Measurements from ENCODE around the gene HRH1. TPM values are rescaled to one million over a fixed set of nuclear protein-coding genes. Genes with fewer than 3 reads are reported as not detected.

Gene HRH1
- total and polyA plus RNA-seq, 10 of the 15 experiments (the other 5 are each of a cell fraction or from before 2014, with no cell fraction given), result not detected

DNA sequence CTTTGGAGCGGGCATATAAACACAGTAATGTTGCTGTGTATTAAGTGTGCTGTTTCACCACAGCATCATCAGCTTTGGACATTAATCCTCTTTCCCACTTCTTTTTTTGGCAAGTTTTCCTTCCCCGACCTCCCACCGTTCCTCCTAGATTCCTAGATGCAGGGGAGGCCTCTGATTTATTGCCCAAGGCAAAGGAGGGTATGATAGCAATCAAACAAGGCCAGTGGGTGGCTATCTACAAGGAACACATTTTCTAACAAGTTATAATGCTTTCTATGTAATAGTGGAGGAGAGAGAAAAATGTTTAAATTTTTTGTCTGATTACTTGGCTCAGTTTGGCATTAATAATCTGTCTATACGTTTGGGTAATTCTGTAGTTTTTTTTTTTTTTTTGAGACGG, 156.0 kb downstream of the HRH1 start:
- ChIA-PET SMC1A (ENCODE audit: uncharacterized antibody, unreplicated experiment) (interaction anchor here (0.7 to 1.0 kb wide), 2 partner anchors 22 to 884 kb away, joined by 3 read pairs; no protein-coding TSS in a partner anchor), POLR2A (no interaction called here), CTCF (interaction anchor here (1.5 kb wide), 1 partner anchor 25 kb away, joined by 4 read pairs; no protein-coding TSS in a partner anchor), RAD21 (ENCODE audit: unreplicated experiment) (no interaction called here)
- 87% methylated on average over 5 of the region's 5 CpGs for WGBS (ENCODE audit: insufficient coverage, insufficient replicate concordance, low lambda C conversion rate, missing lambda C conversion rate)
- no TSS peak for BruUV-seq (replicated peaks)
- Histone ChIP-seq H3K4me2 (ENCODE audit: control insufficient read depth, insufficient read depth) (no peak overlapping the region), H3K4me1 (ENCODE audit: control insufficient read depth, insufficient read depth, low read length) (peaks cover under 1% of the 10 kb centered on the region; the same call in 1 of the 2 replicates), H2AFZ (ENCODE audit: control insufficient read depth, low read depth, low read length) (no peak overlapping the region), H4K20me1 (ENCODE audit: control insufficient read depth, insufficient read depth) (no peaks in the 10 kb centered on the region), H3K9ac (ENCODE audit: control insufficient read depth, insufficient read depth, low read length) (no peak overlapping the region), H3K9me3 (replicated peaks; ENCODE audit: control insufficient read depth, insufficient read depth, low read length) (no peaks in the 10 kb centered on the region), H3K79me2 (ENCODE audit: control insufficient read depth, insufficient read depth, low read length) (no peaks in the 10 kb centered on the region), H3K27ac (ENCODE audit: control insufficient read depth, insufficient read depth) (no peak overlapping the region), H3K4me3 (no peak overlapping the region), H3K36me3 (ENCODE audit: control insufficient read depth in 2 of 2, insufficient read depth in 2 of 2, low read length in 1 of 2) (peaks cover 5 to 26% of the 10 kb centered on the region in 2 experiments; a peak in 3 of 4 replicates), H3K27me3 (replicated peaks in 1 of 2; ENCODE audit: control insufficient read depth in 2 of 2, insufficient read depth in 2 of 2, low read length in 1 of 2) (no peaks in the 10 kb centered on the region)
- in situ Hi-C loops (cut with MboI), result no loop called here
- intact Hi-C loops (cut with micrococcal nuclease; ENCODE audit: unreplicated experiment), result no loop called here
- TF ChIP-seq MTA3 (IDR thresholded peaks at IDR 0.05; ENCODE audit: borderline replicate concordance, low read length), result no peak
- no peak for TF ChIP-seq ATF7 (IDR thresholded peaks at IDR 0.05; ENCODE audit: low read depth)
- no peak for TF ChIP-seq CBX5 (IDR thresholded peaks at IDR 0.05; ENCODE audit: low read depth)
- no peak for TF ChIP-seq SIX5 (IDR thresholded peaks at IDR 0.05; ENCODE audit: low read depth, low read length, severe bottlenecking)
- TF ChIP-seq MAX (IDR thresholded peaks at IDR 0.05; ENCODE audit: low read depth, low read length), result no peak
- no peak for TF ChIP-seq IRF5 (IDR thresholded peaks at IDR 0.05; ENCODE audit: borderline replicate concordance)
- no peak for TF ChIP-seq ZNF687 (IDR thresholded peaks at IDR 0.05)
- no peak for TF ChIP-seq BCLAF1 (IDR thresholded peaks at IDR 0.05)
- TF ChIP-seq SP1 (IDR thresholded peaks at IDR 0.05; ENCODE audit: low read depth, low read length), result no peak
- no peak for TF ChIP-seq IKZF2 (IDR thresholded peaks at IDR 0.05)
- no peak for TF ChIP-seq WRNIP1 (IDR thresholded peaks at IDR 0.05; ENCODE audit: borderline replicate concordance, low read depth, low read length)
- DNase-seq (ENCODE audit: low read depth, low spot score), result no peak
- ATAC-seq, result no peak
- no peak for FAIRE-seq
